HepG2 (cell line): ENCODE results near the gene CYP4A22. TPM values are rescaled to one million over a fixed set of nuclear protein-coding genes. Genes with fewer than 3 reads are reported as not detected.
A peak's percentile ranks its signal among the peaks of the same experiment; 100 is the strongest.

ENCODE experiments used
- ARID3A ChIP-seq: IDR thresholded peaks from 2 replicates; pipeline ENCODE4 v1.6.1; 2012; ENCODE audit warnings: low read depth, low read length, improper control_type of control experiment
- BHLHE40 ChIP-seq: IDR thresholded peaks from 2 replicates; pipeline ENCODE4 v1.6.1; 2011; ENCODE audit warnings: low read length, improper control_type of control experiment
- BORCS8-MEF2B ChIP-seq: sonication (generic); formaldehyde crosslinking; IDR thresholded peaks from 2 replicates; pipeline ENCODE4 v1.8.0; 2022; ENCODE audit warnings: mild to moderate bottlenecking, missing genetic modification reagents
- CEBPB ChIP-seq: IDR thresholded peaks from 2 replicates; pipeline ENCODE4 v1.6.1; 2011; ENCODE audit warnings: low read depth, low read length, improper control_type of control experiment, borderline replicate concordance
- CENPBD1 ChIP-seq: sonication (generic); formaldehyde crosslinking; IDR thresholded peaks from 2 replicates; pipeline ENCODE4 v1.8.0; 2022; ENCODE audit warnings: missing genetic modification reagents, low read depth, mild to moderate bottlenecking, borderline replicate concordance
- ETS1 ChIP-seq: sonication (generic); formaldehyde crosslinking; IDR thresholded peaks from 2 replicates; pipeline ENCODE4 v1.4.0; 2020; ENCODE audit warnings: missing genetic modification reagents
- IKZF1 ChIP-seq: fragments of 450-650 bp; IDR thresholded peaks from 2 replicates; pipeline ENCODE4 v1.7.1; 2016
- MAFK ChIP-seq, 2 experiments: IDR thresholded peaks in 1 of 2; conservative IDR thresholded peaks in 1 of 2; 2 replicates each; pipeline ENCODE4 v1.6.1; 2011; ENCODE audit warnings: improper control_type of control experiment in 2 of 2, low read length in 2 of 2
- MBD4 ChIP-seq: IDR thresholded peaks from 2 replicates; pipeline ENCODE4 v1.6.1; 2012; ENCODE audit warnings: low read length, inconsistent platforms, borderline replicate concordance
- NR0B2 ChIP-seq: sonication (generic); formaldehyde crosslinking; IDR thresholded peaks from 2 replicates; pipeline ENCODE4 v1.4.0; 2020; ENCODE audit warnings: mild to moderate bottlenecking, missing genetic modification reagents
- NR2C2 ChIP-seq: sonication (generic); formaldehyde crosslinking; IDR thresholded peaks from 2 replicates; pipeline ENCODE4 v1.4.0; 2020; ENCODE audit warnings: missing genetic modification reagents, mild to moderate bottlenecking, moderate library complexity, borderline replicate concordance
- NRL ChIP-seq: sonication (generic); formaldehyde crosslinking; IDR thresholded peaks from 2 replicates; pipeline ENCODE4 v1.5.0; 2020; ENCODE audit warnings: missing genetic modification reagents, mild to moderate bottlenecking, moderate library complexity, borderline replicate concordance
- PITX1 ChIP-seq: sonication (generic); formaldehyde crosslinking; IDR thresholded peaks from 2 replicates; pipeline ENCODE4 v1.5.1; 2020; ENCODE audit warnings: mild to moderate bottlenecking, missing genetic modification reagents
- RXRA ChIP-seq: sonication (generic); formaldehyde crosslinking; IDR thresholded peaks from 2 replicates; pipeline ENCODE4 v1.5.1; 2020; ENCODE audit warnings: missing genetic modification reagents
- SKIL ChIP-seq: sonication (generic); formaldehyde crosslinking; IDR thresholded peaks from 2 replicates; pipeline ENCODE4 v1.8.0; 2022; ENCODE audit warnings: missing genetic modification reagents, mild to moderate bottlenecking, moderate library complexity, borderline replicate concordance
- SP2 ChIP-seq: sonication (generic); formaldehyde crosslinking; IDR thresholded peaks from 2 replicates; pipeline ENCODE4 v1.5.1; 2020; ENCODE audit warnings: mild to moderate bottlenecking, missing genetic modification reagents
- TGIF2 ChIP-seq: IDR thresholded peaks from 2 replicates; pipeline ENCODE4 v1.6.1; 2016; ENCODE audit warnings: control low read depth, missing compliant biosample characterization
- ZNF382 ChIP-seq: sonication (generic); formaldehyde crosslinking; IDR thresholded peaks from 2 replicates; pipeline ENCODE4 v1.5.0; 2020; ENCODE audit warnings: missing genetic modification reagents, mild to moderate bottlenecking, borderline replicate concordance
- ZNF503 ChIP-seq: sonication (generic); formaldehyde crosslinking; IDR thresholded peaks from 2 replicates; pipeline ENCODE4 v1.4.0; 2020; ENCODE audit warnings: missing genetic modification reagents
- ZNF749 ChIP-seq: sonication (generic); formaldehyde crosslinking; IDR thresholded peaks from 2 replicates; pipeline ENCODE4 v1.8.0; 2022; ENCODE audit warnings: mild to moderate bottlenecking, missing genetic modification reagents, moderate library complexity, borderline replicate concordance
- ZNF879 ChIP-seq: sonication (generic); formaldehyde crosslinking; IDR thresholded peaks from 2 replicates; pipeline ENCODE4 v1.8.1; 2023; ENCODE audit warnings: missing genetic modification reagents
- polyA plus RNA-seq, 8 experiments: library from polyadenylated mRNA; depleted of rRNA in 3 of 8; stranded (reverse) in 7 of 8; unstranded in 1 of 8; fragments of >200 nt; fragmentation: Illumina TruSeq in 4 of 8; extraction: Trizol in 4 of 8; gene quantifications; 2 replicates each; pipeline versions ENCODE4 v1.2.1 to v1.2.3, GENCODE V29; 2011 to 2016; ENCODE audit warnings: low read depth in 4 of 8, missing spikeins in 1 of 8, mixed read lengths in 1 of 8; ENCODE audit not compliant: insufficient read depth in 1 of 8
- total RNA-seq, 5 experiments: library from RNA; depleted of rRNA; stranded (reverse); fragments of >200 nt; fragmentation: Illumina TruSeq; extraction: Trizol; gene quantifications; 2 replicates each; pipeline ENCODE4 v1.2.3, GENCODE V29; 2016; ENCODE audit warnings: low read depth in 1 of 5

CYP4A22 gene
- total and polyA plus RNA-seq, 2 of the 13 experiments (the other 11 are each of a cell fraction or from before 2014, with no cell fraction given), result not detected

- TF ChIP-seq ZNF503 (CRISPR knock-in tag) (no peak), BORCS8-MEF2B (CRISPR knock-in tag) (no peak), NRL (CRISPR knock-in tag) (no peak), ETS1 (CRISPR knock-in tag) (no peak), PITX1 (CRISPR knock-in tag) (peak; percentile 39; the same call in 1 of the 2 replicates), NR2C2 (CRISPR knock-in tag) (peak; percentile 76), BHLHE40 (peak; percentile 24; the same call in 1 of the 2 replicates), MAFK (conservative IDR thresholded peaks at IDR 0.05 in 1 of 2, IDR thresholded peaks at IDR 0.05 in 1 of 2; ENCODE audit: low read length in 2 of 2) (no peak), IKZF1 (no peak), ZNF382 (CRISPR knock-in tag) (no peak), MBD4 (no peak), ZNF879 (no peak), ARID3A (0 out of 2 replicates have a peak, but pooled peaks have one; percentile 23), RXRA (CRISPR knock-in tag) (peak; percentile 35; the same call in 1 of the 2 replicates), SKIL (CRISPR knock-in tag) (no peak), CENPBD1 (CRISPR knock-in tag) (no peak), SP2 (CRISPR knock-in tag) (peak; percentile 38; the same call in 1 of the 2 replicates), ZNF749 (CRISPR knock-in tag) (no peak), CEBPB (no peak), TGIF2 (CRISPR knock-in tag) (no peak), NR0B2 (CRISPR knock-in tag) (no peak)
Measured at GRCh38 chr1:47179017-47179987, 42.1 kb downstream of the CYP4A22 start (continued).
